HCT116 (cell line): Measurements from ENCODE around the gene FER. TPM values are rescaled to one million over a fixed set of nuclear protein-coding genes. Genes with fewer than 3 reads are reported as not detected.

Experiments used
- ATAC-seq: fragments of 200-7000 bp; cut with Tn5 transposase; 2 replicates; pipeline ENCODE4 v1.9.1; 2020; ENCODE audit warnings: mild to moderate bottlenecking, moderate library complexity
- BruUV-seq: library from RNA; stranded (reverse); fragments of 400-500 nt; replicated peaks from 2 replicates; lab custom pipeline; 2021; lab: Mats Ljungman, UMichigan
- CTCF ChIA-PET: fragments of 300-600 bp; sonication (Branson Sonifier 250); formaldehyde crosslinking; loops from one replicate; lab custom pipeline; 2021; ENCODE audit warnings: antibody characterized with exemption; lab: Charles Lee
- POLR2A ChIA-PET: fragments of 300-600, 350-600 bp; sonication (Branson Sonifier 250); formaldehyde crosslinking; loops from one replicate; lab custom pipeline; 2021; ENCODE audit warnings: antibody characterized with exemption; lab: Charles Lee
- RAD21 ChIA-PET, 2 experiments: fragments of 300-600 bp; sonication (Branson Sonifier 250); formaldehyde crosslinking; loops; one replicate each; lab custom pipeline; 2023; ENCODE audit warnings: low total read pairs in 2 of 2; ENCODE audit not compliant: uncharacterized antibody in 2 of 2, unreplicated experiment in 2 of 2, low non-redundant PET in 1 of 2; lab: Charles Lee
- DNase-seq: peaks from one replicate; pipeline ENCODE4 v3.0.0-alpha.2; 2010; ENCODE audit warnings: low read depth, low spot score
- H2AFZ ChIP-seq: fragments of 200-600 bp; shearing (Covaris generic), sonication (generic); 2 replicates; pipeline ENCODE4 v1.6.1; 2017; ENCODE audit warnings: low read depth, mixed run types, mixed read lengths, antibody characterized with exemption, low read length; ENCODE audit not compliant: poor library complexity, severe bottlenecking
- H3K27ac ChIP-seq: 2 replicates; pipeline ENCODE4 v1.5.1; 2012; ENCODE audit warnings: low read depth, low read length
- H3K27me3 ChIP-seq: fragments of 200-600 bp; sonication (generic); 2 replicates; pipeline ENCODE4 v1.6.1; 2016; ENCODE audit warnings: mixed run types, low read length, mixed read lengths; ENCODE audit not compliant: insufficient read depth
- H3K36me3 ChIP-seq, 2 experiments: fragments of 200-500 bp in 1 of 2; fragments of 200-600 bp in 1 of 2; sonication (Bioruptor generic) in 1 of 2; sonication (generic) in 1 of 2; 2 replicates each; pipeline versions ENCODE4 v1.5.1 to v1.6.1; 2014 to 2016; ENCODE audit warnings: low read length in 2 of 2, inconsistent platforms in 1 of 2, mixed read lengths in 1 of 2, mixed run types in 1 of 2; ENCODE audit not compliant: insufficient read depth in 2 of 2, control insufficient read depth in 1 of 2
- H3K4me1 ChIP-seq, 2 experiments: fragments of 200-600 bp in 1 of 2; sonication (generic) in 1 of 2; 2 replicates each; pipeline versions ENCODE4 v1.5.1 to v1.6.1; 2012 to 2017; ENCODE audit warnings: low read length in 2 of 2, inconsistent platforms in 1 of 2, mild to moderate bottlenecking in 1 of 2, mixed read lengths in 1 of 2, mixed run types in 1 of 2, moderate library complexity in 1 of 2; ENCODE audit not compliant: insufficient read depth in 2 of 2, control insufficient read depth in 1 of 2
- H3K4me2 ChIP-seq: fragments of 200-600 bp; sonication (generic); 2 replicates; pipeline ENCODE4 v1.6.1; 2017; ENCODE audit warnings: mixed run types, low read length, mixed read lengths
- H3K4me3 ChIP-seq, 2 experiments: fragments of 200-600 bp in 1 of 2; sonication (generic) in 1 of 2; replicated peaks in 1 of 2; 2 replicates each; pipeline ENCODE4 v1.5.1; 2011 to 2016; ENCODE audit warnings: low read length in 2 of 2, control low read depth in 1 of 2, low read depth in 1 of 2, mild to moderate bottlenecking in 1 of 2, mixed read lengths in 1 of 2, mixed run types in 1 of 2
- H3K79me2 ChIP-seq: fragments of 200-600 bp; sonication (generic); 2 replicates; pipeline ENCODE4 v1.6.1; 2017; ENCODE audit warnings: mild to moderate bottlenecking, mixed run types, low read length, moderate library complexity, mixed read lengths; ENCODE audit not compliant: insufficient read depth
- H3K9ac ChIP-seq: fragments of 200-600 bp; sonication (generic); 2 replicates; pipeline ENCODE4 v1.6.1; 2016; ENCODE audit warnings: low read length, mixed read lengths
- H3K9me2 ChIP-seq: fragments of 200-600 bp; sonication (generic), shearing (Covaris generic); 2 replicates; pipeline ENCODE4 v1.6.1; 2017; ENCODE audit warnings: mixed run types, mild to moderate bottlenecking, moderate library complexity; ENCODE audit not compliant: insufficient read depth
- H3K9me3 ChIP-seq, 2 experiments: fragments of 200-500 bp in 1 of 2; fragments of 200-600 bp in 1 of 2; sonication (Bioruptor generic) in 1 of 2; sonication (generic) in 1 of 2; 2 replicates each; pipeline ENCODE4 v1.6.1; 2014 to 2017; ENCODE audit warnings: low read length in 2 of 2, mixed read lengths in 2 of 2, inconsistent platforms in 1 of 2, low read depth in 1 of 2, mild to moderate bottlenecking in 1 of 2, mixed run types in 1 of 2, moderate library complexity in 1 of 2; ENCODE audit not compliant: control insufficient read depth in 1 of 2, insufficient read depth in 1 of 2
- H4K20me1 ChIP-seq: fragments of 200-600 bp; sonication (generic), shearing (Covaris generic); 2 replicates; pipeline ENCODE4 v1.6.1; 2017; ENCODE audit warnings: mixed run types, mild to moderate bottlenecking, moderate library complexity; ENCODE audit not compliant: insufficient read depth
- EGR1 ChIP-seq: IDR thresholded peaks from 2 replicates; pipeline ENCODE4 v1.6.1; 2012; ENCODE audit warnings: low read depth
- EZH2phosphoT487 ChIP-seq: fragments of 200-600 bp; IDR thresholded peaks from 2 replicates; pipeline ENCODE4 v1.6.1; 2018; ENCODE audit warnings: antibody characterized with exemption, borderline replicate concordance
- POLR2AphosphoS5 ChIP-seq: IDR thresholded peaks from 2 replicates; pipeline ENCODE4 v1.6.1; 2011; ENCODE audit warnings: mild to moderate bottlenecking, low read depth, low read length, moderate library complexity
- SIN3A ChIP-seq: IDR thresholded peaks from 2 replicates; pipeline ENCODE4 v1.6.1; 2012; ENCODE audit warnings: low read depth
- SP1 ChIP-seq: IDR thresholded peaks from 2 replicates; pipeline ENCODE4 v1.6.1; 2012; ENCODE audit warnings: low read depth
- SRF ChIP-seq: IDR thresholded peaks from 2 replicates; pipeline ENCODE4 v1.6.1; 2012; ENCODE audit warnings: low read depth
- YY1 ChIP-seq: IDR thresholded peaks from 2 replicates; pipeline ENCODE4 v1.6.1; 2011; ENCODE audit warnings: low read length, low read depth, moderate library complexity, mild to moderate bottlenecking; ENCODE audit not compliant: insufficient replicate concordance; ENCODE audit errors: extremely low read depth
- ZNF274 ChIP-seq: fragments of 200-500 bp; sonication (Bioruptor generic); IDR thresholded peaks from 2 replicates; pipeline ENCODE4 v1.6.1; 2014; ENCODE audit warnings: mild to moderate bottlenecking, low read depth, low read length, inconsistent platforms
- intact Hi-C: fragments of 100-400 bp; cut with micrococcal nuclease; formaldehyde crosslinking; loops from 2 replicates; pipeline ENCODE4 v1.10.0; 2022
- total RNA-seq: library from RNA; stranded (reverse); gene quantifications from one replicate; pipeline ENCODE4 v1.2.1, GENCODE V29; 2021; ENCODE audit not compliant: unreplicated experiment
- TF ChIP-seq, protein P1 (sequence below), 3 experiments: fragments of 200-600 bp in 1 of 3; sonication (generic) in 1 of 3; IDR thresholded peaks in 2 of 3; conservative IDR thresholded peaks in 1 of 3; 2 replicates each; pipeline ENCODE4 v1.5.1; 2012 to 2017; ENCODE audit warnings: low read depth in 2 of 3, low read length in 2 of 3, antibody characterized with exemption in 1 of 3, borderline replicate concordance in 1 of 3, control low read depth in 1 of 3, mild to moderate bottlenecking in 1 of 3, mixed read lengths in 1 of 3, mixed run types in 1 of 3, moderate library complexity in 1 of 3; ENCODE audit not compliant: insufficient read depth in 1 of 3
- TF ChIP-seq, protein P2 (sequence below): IDR thresholded peaks from 2 replicates; pipeline ENCODE4 v1.6.1; 2012; ENCODE audit warnings: low read depth
- TF ChIP-seq, protein P3 (sequence below): IDR thresholded peaks from 2 replicates; pipeline ENCODE4 v1.6.1; 2012

The FER gene
- total RNA-seq, 1 experiment from 2014 or later = 32.0 TPM

DNA sequence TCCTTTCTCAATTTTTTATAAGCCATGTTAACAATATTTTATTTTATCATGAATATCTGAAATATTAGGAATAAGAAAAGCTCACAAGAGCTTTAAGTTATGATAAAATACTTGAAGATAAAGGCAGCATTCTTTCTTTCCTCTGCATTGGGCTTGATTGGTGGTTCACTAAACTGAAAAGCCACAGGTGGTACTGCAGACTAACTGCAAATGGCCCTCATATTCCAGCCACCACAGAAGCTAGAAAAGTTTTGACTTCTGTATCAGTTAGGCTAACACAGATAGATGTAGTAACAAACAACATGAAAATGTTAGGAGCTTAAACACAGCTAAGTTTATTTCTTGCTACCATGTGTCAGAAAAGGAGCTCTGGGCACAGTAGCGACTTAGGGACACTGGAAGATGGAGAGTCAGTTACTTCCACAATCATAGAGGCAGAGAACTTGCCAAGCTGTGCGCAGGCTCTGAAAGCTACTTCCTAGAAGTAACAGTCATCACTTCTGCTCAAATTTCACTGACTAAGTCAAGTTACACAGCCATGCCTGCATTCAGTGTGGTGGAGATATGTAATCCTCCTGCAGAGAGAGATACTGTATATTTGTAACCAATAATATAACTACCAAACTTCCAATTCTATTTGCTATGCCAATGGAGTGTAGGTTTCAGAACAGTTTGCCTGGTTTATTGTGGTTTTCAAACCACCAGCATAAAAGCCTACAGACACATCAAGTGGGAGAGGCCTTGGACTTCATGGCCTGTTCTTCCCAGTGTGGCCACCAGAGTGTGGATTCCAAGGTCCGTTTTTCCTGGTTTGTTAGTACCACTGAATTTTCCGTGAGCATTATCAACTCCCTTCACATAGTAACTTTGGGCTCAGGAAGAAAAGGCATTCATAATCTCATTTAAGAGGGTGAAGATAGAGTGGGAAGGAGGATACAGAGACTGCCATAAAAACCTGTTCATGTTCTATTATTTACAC, 393.8 kb downstream of the FER start:
- TF ChIP-seq, protein P1, sequence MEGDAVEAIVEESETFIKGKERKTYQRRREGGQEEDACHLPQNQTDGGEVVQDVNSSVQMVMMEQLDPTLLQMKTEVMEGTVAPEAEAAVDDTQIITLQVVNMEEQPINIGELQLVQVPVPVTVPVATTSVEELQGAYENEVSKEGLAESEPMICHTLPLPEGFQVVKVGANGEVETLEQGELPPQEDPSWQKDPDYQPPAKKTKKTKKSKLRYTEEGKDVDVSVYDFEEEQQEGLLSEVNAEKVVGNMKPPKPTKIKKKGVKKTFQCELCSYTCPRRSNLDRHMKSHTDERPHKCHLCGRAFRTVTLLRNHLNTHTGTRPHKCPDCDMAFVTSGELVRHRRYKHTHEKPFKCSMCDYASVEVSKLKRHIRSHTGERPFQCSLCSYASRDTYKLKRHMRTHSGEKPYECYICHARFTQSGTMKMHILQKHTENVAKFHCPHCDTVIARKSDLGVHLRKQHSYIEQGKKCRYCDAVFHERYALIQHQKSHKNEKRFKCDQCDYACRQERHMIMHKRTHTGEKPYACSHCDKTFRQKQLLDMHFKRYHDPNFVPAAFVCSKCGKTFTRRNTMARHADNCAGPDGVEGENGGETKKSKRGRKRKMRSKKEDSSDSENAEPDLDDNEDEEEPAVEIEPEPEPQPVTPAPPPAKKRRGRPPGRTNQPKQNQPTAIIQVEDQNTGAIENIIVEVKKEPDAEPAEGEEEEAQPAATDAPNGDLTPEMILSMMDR (IDR thresholded peaks at IDR 0.05 in 2 of 3, conservative IDR thresholded peaks at IDR 0.05 in 1 of 3; ENCODE audit: borderline replicate concordance in 1 of 3, insufficient read depth in 1 of 3, low read depth in 2 of 3, low read length in 2 of 3) = peak in 2 of 3 experiments; percentile 41 to 50; a peak in 3 of 6 replicates
- no peak for TF ChIP-seq POLR2AphosphoS5
- no peak overlapping the region for H3K9ac ChIP-seq
- no peaks in the 10 kb centered on the region for H3K9me3 ChIP-seq
- no peaks in the 10 kb centered on the region for H3K27me3 ChIP-seq
- H3K79me2 ChIP-seq = no peaks in the 10 kb centered on the region
- ChIA-PET RAD21 (no interaction called here), CTCF (no interaction called here), POLR2A (no interaction called here)
- no peak overlapping the region for H3K27ac ChIP-seq
- ATAC-seq = 0 out of 2 replicates have a peak, but pooled peaks have one; percentile 52
- H3K4me1 ChIP-seq = no peaks in the 10 kb centered on the region
- no TSS peak for BruUV-seq
- H3K4me3 ChIP-seq = no peak overlapping the region
- no peaks in the 10 kb centered on the region for H3K9me2 ChIP-seq
- no peaks in the 10 kb centered on the region for H4K20me1 ChIP-seq
- DNase-seq = no peak
- intact Hi-C loops = no loop called here
- no peak overlapping the region for H2AFZ ChIP-seq
- no peak overlapping the region for H3K4me2 ChIP-seq
- H3K36me3 ChIP-seq = no peaks in the 10 kb centered on the region

DNA sequence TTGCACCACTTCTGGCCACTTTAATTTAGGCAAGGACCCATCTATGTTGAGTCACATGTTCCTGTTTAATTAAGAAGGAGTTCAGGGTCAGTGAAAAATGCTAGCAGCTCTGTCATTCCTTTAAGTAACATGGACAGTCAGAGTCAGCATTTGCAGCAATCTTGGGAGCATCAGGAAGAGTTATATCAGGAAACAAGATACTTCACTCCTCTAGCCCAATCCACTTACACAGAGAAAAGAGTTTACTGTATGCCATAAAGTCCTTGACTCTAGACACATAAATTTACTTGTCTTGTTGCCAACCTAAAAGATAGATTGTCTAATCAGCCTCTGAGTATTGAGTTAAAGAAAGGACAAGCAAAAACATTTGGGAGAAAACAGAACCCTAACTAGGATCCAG, 395.3 kb downstream of the FER start:
- no peaks in the 10 kb centered on the region for H3K9me2 ChIP-seq
- RAD21 ChIA-PET = no interaction called here
- CTCF ChIA-PET = no interaction called here
- H2AFZ ChIP-seq = no peak overlapping the region
- no peak overlapping the region for H3K4me3 ChIP-seq
- H3K27me3 ChIP-seq = no peaks in the 10 kb centered on the region
- H3K4me2 ChIP-seq = no peak overlapping the region
- no peaks in the 10 kb centered on the region for H3K4me1 ChIP-seq
- no peak for ATAC-seq
- no peak for DNase-seq
- no peaks in the 10 kb centered on the region for H3K9me3 ChIP-seq
- TF ChIP-seq, protein P2, sequence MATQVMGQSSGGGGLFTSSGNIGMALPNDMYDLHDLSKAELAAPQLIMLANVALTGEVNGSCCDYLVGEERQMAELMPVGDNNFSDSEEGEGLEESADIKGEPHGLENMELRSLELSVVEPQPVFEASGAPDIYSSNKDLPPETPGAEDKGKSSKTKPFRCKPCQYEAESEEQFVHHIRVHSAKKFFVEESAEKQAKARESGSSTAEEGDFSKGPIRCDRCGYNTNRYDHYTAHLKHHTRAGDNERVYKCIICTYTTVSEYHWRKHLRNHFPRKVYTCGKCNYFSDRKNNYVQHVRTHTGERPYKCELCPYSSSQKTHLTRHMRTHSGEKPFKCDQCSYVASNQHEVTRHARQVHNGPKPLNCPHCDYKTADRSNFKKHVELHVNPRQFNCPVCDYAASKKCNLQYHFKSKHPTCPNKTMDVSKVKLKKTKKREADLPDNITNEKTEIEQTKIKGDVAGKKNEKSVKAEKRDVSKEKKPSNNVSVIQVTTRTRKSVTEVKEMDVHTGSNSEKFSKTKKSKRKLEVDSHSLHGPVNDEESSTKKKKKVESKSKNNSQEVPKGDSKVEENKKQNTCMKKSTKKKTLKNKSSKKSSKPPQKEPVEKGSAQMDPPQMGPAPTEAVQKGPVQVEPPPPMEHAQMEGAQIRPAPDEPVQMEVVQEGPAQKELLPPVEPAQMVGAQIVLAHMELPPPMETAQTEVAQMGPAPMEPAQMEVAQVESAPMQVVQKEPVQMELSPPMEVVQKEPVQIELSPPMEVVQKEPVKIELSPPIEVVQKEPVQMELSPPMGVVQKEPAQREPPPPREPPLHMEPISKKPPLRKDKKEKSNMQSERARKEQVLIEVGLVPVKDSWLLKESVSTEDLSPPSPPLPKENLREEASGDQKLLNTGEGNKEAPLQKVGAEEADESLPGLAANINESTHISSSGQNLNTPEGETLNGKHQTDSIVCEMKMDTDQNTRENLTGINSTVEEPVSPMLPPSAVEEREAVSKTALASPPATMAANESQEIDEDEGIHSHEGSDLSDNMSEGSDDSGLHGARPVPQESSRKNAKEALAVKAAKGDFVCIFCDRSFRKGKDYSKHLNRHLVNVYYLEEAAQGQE = no peak
- TF ChIP-seq YY1 = no peak
- TF ChIP-seq ZNF274 = no peak
- TF ChIP-seq, protein P3, sequence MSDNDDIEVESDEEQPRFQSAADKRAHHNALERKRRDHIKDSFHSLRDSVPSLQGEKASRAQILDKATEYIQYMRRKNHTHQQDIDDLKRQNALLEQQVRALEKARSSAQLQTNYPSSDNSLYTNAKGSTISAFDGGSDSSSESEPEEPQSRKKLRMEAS = no peak
- TF ChIP-seq EGR1 = no peak
- TF ChIP-seq SRF = no peak
- TF ChIP-seq EZH2phosphoT487 = no peak
- no peak for TF ChIP-seq SP1
- TF ChIP-seq SIN3A = no peak
- no peak overlapping the region for H3K9ac ChIP-seq
- no peaks in the 10 kb centered on the region for H4K20me1 ChIP-seq
- no TSS peak for BruUV-seq
- no peak overlapping the region for H3K27ac ChIP-seq
- intact Hi-C loops = no loop called here
- no peaks in the 10 kb centered on the region for H3K36me3 ChIP-seq
- no peaks in the 10 kb centered on the region for H3K79me2 ChIP-seq
- POLR2A ChIA-PET = no interaction called here
